CD4-positive, alpha-beta T cell treated with Interleukin-6 at 100 ng/mL for 8 hours (primary cell): ENCODE results near the gene LGI4.

ENCODE experiments used
- DNase-seq: peaks from one replicate; pipeline ENCODE4 v3.0.0-alpha.2; 2020; ENCODE audit warnings: mixed read lengths, low spot score

Gene LGI4

DNA sequence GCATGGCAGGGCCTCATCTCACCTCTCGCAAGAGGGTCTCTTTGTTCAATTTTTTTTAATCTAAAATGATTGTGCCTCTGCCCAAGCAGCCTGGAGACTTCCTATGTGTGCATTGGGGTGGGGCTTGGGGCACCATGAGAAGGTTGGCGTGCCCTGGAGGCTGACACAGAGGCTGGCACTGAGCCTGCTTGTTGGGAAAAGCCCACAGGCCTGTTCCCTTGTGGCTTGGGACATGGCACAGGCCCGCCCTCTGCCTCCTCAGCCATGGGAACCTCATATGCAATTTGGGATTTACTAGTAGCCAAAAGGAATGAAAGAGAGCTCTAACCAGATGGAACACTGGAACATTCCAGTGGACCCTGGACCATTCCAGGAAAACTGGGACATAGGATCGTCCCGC, 11.3 kb downstream of the LGI4 start:
- DNase-seq: no peak

DNA sequence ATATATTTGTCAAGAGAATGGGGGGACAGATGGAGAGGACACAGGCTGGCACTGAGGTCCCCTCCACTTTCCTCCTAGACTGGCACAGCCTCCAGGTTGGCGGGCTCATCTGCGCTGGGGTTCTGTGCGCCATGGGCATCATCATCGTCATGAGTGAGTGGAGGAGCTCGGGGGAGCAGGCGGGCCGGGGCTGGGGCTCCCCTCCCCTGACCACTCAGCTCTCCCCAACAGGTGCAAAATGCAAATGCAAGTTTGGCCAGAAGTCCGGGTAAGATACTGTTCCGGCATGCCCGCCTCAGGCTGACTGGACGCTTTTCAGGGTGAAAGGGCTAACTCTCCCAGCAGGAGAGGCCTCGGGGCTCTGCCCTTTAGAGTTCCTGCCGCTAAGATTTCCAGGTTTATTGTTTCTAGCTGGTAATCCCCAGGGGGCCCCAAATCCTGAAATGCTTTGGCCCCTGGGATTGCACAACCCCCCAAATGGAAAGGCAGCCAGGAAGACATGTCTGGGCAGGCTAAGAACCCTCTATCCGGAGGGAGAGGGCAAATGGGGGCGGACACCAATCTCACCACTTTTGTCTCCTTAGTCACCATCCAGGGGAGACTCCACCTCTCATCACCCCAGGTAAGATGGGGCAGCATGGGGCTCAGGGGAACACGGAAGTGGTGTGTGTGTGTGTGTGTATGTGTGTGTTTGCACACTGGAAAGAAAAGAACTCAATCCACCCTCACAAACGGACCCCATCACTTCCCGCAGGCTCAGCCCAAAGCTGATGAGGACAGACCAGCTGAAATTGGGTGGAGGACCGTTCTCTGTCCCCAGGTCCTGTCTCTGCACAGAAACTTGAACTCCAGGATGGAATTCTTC, 11.9 kb downstream of the LGI4 start:
- DNase-seq: no peak

DNA sequence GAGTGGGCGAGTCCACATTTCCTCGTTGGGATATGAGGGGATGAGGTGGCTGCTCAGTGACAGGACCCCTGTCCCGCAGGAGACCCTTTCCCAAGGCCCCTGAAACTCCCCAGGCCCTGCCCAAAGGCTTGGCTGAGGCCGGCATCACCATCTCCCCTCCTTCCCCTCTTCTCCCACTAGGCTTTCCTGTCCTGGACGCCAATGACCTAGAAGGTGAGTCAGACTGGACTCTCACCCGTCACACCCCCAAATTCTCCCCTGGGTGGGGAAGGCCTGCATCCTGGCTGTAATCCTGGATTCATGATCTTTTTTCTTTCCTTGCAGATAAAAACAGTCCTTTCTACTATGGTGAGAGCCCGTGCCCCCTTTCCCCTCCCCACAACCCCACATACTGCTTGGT, 14.0 kb downstream of the LGI4 start:
- DNase-seq: no peak

DNA sequence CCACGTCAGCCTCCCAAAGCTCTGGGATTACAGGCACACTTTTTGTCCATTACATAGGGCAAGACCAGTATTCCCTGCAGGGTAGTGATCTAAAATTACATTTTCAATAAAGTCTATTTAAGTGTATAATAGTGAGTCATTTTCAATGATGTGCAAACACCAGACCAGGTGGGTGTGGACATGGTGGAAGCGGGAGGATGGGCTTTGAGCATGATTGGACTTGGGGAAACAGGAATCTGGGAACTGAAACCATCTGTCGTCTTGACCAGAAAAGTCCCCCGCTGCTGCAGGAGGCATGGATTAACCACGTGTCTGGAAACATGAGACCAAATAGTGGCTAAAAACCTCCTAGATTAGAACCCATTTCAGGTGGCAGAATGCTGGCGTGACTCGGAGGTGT, 14.4 kb downstream of the LGI4 start:
- no peak for DNase-seq

DNA sequence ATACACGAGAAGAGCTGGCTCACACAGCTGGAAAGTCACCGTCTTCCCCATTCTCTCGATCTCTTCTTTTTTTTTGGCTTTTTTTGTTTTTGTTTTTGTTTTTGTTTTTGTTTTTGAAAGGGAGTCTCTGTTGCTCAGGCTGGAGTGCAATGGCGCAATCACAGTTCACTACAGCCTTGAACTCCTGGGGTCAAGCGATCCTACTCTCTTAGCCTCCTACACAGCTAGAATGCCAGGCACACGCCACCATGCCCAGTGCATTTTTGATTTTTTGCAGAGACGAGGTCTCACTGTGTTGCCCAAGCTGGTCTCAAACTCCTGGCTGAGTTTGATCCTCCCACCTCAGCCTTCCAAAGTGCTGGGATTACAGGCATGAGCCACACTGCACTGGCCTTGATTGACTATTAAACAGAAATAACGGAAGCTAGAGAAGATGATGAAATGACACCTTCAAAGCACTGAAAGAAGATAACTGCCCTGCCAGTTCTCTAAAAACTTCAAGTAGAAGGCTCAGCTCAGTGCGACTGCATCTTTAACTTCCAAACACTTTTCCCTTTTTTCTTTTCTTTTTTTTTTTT, 15.2 kb downstream of the LGI4 start:
- DNase-seq: no peak

DNA sequence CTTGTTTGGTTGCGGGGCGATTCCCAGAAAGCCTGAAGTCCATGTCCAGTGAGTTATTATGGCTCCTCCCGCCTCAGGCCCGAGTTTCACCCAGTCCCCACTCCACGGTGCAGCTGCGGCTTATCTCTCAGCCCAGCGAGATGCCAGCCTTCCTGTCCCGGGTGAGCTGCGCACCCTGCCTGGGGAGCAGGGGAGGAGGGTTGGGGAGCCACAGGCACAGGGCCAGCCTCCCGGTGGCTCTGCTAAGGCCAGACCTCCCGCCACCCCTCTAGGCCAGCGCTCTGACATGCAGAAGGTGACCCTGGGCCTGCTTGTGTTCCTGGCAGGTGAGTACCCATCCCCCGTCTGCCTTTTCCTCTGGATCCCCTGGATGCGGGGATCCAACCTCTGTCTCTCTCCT, 15.8 kb downstream of the LGI4 start:
- DNase-seq: no peak

DNA sequence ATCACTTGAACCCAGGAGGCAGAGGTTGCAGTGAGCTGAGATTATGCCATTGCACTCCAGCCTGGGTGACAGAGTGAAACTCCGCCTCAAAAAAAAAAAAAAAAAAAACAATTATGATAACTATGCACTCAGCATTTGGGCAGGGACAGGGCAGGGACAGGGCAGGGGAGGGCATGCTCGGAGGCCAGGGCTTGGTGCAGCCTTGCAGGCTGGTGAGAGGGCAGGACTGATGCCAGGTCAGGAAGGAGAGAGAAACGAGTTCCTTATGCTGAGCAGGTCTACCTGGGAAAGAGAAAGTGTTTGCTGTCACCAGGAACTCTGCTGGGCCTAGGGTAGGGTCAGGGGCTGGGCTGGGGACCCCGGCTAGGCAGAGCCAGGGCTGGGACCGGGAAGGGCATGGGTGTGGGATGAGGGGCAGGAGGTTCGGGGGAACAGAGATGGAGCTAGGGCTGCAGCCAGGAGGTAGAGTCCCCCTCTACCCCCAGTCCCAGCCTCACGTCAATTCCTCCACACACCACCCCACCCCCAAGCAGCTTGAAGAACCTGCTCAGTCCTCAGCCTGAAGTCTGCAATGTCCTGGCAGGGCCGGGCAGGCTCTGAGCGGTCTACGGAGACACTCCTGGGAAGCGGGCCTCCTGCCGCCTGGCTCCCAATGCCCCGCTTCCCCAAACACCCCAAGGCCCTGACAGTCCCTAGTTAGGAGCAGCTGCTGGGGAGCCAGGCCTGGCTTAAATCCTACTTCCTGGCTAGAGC, 16.4 kb downstream of the LGI4 start:
- DNase-seq: no peak

DNA sequence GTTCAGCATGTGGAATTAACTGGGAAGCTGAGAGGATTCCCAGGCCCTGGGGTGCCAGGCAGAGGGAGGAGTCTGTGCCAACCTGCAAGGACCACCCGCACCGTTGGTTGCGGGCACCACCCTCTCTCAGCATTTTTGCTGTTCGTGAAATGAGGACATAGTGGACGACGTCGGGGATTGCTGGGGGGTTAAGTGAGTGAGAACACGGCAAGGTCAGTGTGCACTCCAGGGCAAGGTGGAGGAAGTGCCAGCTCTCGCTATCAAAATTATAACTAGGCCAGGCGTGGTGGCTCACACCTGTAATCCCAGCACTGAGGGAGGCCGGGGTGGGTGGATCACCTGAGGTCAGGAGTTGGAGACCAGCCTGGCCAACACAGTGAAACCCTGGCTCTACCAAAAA, 17.1 kb downstream of the LGI4 start:
- no peak for DNase-seq

DNA sequence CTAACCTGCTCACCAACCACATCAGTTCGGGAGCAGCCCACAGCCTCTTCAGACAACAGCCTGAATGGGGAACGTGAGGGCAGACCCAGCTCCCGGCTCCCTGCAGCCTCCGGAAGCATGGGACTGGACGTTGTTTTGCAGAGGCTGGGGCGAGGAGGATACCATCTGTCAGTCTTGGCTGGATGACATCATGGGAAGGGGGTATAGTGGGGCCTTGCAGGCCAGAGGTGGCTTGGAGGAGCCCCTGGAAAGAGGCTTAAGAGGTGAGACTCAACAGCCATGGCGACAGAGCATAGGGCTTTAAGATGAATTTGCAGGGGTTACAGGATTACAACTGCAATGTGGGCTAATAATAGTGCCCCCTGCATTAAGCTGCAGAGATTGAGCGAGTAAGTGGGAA, 17.7 kb downstream of the LGI4 start:
- DNase-seq: no peak

DNA sequence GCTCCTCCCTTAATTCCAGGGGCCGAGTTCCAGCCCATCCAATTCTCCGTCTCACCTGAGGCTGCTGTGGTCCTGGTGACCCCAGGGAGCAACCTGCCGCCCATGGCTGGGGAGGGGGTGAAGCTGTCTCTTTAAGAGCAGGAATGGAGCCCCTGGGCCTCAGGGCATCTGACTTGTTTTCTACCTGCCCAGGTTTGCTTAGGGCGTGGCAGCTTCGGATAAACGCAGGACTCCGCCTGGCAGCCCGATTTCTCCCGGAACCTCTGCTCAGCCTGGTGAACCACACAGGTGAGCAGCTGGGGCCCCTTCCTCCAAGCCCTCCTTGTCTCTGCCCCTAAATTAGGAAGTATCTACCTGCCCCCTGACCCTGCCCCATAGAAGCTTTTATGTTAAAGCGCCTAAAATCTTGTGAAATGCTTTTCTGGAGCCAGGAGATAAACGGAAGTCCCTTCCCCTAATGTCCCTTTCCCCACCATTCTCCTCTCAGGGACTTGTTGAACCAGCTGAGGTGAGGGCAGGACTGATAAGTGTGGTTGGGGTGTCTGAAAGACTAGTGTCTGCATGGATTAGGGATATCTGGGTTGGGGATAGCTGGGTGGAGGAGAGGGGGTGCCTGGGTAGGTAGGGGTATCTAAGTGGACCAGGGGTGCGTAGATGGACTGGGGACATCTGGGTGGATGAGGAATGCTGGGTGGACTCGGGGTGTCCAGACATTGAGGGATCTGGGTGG, 18.6 kb downstream of the LGI4 start:
- no peak for DNase-seq

DNA sequence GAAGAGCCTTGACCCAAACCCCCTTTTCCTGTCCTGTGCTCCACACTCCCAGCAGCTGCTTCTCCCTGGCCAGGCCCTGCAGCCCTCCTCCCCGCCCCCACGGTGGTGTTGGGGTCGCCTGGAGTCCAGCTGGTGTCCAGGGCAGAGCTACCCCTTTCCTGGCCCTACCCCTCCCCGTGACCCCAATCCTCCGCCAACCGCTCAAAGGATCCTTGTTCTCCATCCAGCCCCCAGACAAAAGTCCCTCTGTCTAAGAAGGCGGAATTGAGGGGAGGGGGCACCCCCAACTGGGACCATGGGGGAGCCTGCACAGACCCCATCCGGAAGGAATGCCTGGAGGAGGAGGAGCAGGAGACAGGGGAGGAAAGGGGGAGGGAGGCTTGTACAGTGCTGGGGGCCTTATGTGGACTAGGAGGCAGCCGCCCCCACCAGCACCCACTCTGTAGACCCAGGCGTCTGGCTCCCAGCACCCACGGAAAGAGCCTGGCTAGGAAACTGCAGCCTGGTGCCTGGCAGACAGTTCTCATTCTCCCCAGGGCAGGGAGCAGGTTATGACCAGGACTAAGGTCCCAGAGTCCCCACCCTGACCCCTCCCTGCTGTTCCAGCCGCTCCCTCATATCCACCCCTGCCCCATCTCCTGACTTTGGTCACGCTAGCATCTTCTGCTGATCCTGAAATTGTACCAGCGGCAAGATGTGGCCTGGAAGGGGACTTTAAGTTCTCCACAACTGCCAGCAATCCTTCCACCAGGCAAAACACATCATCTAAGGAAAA, 19.5 kb downstream of the LGI4 start, which contains the start of gene FXYD3:
FXYD3 (plus strand) TSS at position 647 of the 775 bp plus-strand sequence. CDS start 3,554 bp downstream, outside the sequence.
- no peak for DNase-seq

DNA sequence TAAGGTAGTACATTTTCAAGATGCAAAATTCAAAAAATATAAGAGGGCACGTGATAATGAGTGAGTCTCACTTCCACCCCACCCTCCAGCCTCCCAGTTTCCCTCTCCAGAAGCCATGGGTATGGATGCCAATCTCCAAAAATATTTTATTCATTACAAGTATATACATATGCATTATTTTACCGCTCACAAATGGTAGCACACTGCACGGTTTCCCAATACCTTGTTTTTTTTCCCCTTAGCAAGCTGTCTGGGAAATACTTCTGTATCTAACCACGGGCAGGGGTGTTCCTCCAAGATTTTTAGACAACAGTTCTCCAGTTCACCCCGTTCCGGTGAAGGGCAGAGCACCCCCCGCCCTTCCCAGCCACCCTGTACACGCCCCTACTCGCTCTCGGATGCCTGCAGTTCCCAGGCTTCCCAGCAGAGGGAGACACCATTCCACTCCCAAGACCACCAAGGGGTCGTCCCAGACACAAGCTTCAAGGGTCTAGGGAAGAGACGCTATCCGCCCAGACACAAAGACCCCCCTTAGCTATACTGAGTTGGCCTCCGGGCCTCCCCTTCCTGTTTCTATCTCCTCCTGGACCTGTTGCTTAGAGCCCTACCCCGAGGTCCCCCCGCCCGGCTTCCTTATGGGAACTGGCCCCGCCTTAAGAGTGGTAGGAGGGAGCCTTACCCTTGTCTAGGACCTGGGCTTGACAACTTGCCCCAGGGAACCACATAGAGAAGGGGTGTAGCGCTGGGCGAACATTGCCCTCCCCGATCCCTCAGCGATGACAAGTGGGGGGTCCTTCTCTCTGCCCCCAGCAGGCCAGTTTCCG, 20.3 kb downstream of the LGI4 start:
- DNase-seq: peak; percentile 57

DNA sequence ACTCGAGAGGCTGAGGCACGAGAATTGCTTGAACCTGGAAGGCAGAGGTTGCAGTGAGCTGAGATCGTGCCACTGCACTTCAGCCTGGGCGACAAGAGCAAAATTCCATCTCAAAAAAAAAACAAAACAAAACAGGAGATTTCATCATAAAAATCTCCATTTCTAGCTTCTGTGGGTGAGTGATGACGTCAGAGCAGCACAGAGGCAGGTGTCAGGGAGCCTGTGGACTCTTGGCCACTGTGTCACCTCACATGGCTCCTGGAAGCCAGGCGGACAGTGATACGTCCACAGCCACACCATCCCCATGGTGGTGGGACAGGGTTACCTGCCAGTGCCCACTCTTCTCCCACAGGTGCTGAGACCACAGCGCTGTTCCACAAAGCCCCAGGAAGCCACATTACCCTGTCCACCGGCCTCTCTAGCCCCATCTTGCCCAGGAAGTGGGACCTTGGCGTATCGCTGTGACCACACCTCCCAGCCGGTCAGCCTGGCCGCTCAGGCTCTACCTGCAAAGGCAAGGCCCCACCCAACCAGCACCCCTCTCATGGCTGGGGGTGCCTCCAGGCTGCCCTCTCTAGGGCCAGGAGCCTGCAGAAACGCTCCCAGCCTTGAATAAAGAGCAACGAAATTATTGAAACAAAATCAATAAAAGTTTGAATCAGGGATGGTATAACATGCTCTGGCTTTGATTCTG, 21.7 kb downstream of the LGI4 start:
- DNase-seq: no peak

DNA sequence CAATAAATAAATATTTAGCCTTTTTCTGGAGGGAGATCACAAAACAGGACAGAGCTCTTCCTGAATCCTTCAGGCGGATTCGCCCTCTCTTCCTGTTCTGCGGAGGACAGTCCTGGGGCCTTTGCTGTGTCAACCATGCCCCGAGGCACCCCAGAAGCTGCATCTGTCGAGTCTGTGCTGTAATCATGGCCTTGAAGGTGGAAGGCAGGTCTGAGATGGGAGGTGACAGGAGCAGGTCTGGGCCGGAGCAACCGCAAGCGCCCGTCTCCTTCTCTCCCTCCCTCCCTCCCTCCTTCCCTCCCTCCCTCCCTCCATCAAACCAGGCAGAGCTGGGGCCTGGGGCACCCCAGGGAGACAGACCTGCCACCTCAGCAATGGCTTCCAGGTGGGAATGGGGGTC, 23.9 kb downstream of the LGI4 start:
- DNase-seq: no peak

DNA sequence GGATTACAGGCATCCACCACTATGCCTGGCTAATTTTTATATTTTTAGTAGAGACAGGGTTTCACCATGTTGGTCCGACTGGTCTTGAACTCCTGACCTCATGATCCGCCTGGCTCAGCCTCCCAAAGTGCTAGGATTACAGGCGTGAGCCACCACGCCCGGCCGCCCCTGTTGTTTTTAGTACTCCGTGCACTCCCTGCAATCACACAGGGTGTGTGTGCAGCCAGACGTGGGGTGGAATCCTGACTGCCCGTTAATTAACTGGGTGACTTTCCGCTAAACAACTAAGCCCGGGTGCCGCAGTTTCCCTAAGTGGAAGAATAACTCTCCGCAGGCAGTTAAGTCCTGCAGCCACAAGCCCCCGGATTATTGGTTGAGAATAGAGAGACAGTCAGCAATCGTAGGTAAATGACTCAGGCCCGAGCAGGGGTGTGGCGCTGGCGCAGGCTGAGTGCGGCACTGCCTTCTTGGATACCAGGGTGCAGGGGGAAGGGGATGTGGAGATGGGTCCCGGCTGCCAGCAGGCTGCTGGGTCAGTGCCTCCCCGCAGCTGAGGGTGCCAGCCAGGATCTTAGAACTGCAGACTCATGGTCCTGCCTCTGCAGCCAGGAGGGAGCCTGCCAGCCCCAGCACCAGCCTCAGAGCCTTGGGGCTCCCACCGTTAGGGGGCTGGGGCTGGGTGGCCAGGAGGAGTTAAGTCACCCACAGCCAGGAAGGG, 25.3 kb downstream of the LGI4 start:
- DNase-seq: no peak

DNA sequence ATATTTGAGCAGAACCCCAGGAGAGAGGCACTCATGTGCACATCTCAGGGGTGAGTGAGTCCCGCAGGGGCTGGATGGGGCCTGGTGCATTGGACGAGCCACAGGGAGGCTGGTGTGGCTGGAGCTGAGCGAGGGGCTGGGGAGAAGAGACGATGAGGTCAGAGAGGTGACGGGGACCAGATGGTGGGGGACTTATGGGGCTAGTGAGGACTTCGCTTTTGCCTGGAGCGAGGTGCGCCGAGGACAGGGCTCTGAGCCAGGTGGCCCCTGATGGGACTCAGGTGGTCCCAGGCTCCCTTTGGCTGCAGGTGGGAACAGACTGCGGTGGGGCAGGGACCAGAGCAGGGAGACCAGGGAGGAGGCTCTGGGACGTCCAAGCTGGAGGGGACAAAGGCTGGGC, 26.1 kb downstream of the LGI4 start:
- no peak for DNase-seq

DNA sequence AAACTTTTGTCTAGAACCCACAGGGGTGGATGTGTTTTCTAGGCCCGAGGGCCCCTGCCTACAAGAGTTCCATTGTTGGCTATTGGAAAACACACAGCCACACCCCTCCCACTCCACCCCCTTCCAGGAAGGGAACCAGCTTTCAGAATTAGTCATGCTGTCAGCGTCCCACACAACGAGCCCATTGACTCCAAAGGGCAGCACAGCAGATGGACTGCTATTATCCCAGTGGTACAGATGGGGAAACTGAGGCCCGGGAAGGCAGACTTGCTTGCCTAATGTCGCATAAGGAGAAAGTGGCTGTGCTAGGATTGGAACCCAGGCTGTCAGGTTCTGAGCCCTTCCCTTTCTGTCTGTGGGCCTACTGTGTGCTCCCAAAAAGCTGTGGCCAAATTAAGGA, 27.3 kb downstream of the LGI4 start:
- no peak for DNase-seq

DNA sequence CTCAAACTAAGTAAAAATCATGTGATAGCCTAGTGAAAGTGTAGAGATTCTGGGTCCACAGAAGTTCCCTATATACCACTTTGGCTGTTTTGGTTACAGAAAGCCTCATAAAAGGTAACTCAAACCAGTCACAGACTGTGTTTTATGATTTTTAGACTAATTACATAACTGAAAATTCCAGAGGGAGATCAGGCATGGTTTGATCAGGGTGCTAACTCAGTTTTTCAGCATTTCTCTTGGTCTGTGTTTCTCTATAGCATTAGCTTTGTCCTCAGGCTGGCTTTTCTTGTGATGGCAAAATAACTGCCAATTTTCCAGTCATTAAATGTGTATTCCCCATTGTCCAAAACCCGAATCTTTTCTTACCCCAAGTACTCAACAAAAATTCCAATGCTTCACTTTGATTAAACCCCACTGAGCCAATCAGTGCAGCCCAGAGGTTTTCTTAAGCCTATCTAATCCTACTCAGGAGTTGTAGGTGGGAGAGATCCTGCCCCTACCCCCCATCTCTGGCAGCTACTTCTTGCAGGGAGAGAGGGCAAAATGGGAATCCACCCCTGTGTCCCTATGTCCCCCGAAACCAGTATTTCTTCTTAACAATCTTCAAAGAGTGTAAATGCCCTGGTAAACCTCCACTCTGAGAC, 27.8 kb downstream of the LGI4 start:
- no peak for DNase-seq

DNA sequence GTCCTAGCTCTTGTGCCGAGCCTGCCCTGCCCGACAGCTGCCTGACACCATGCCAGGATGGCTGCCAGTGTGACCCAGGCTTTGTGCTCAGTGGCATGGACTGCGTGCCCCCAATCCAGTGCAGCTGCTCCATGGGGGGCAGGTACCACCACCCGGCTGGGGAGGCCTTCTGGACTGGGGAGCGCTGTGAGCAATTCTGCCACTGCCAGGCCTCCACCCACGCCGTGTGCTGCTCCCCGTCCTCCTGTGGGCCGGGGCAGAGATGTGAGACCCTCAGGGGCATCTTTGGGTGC, 28.6 kb downstream of the LGI4 start:
- DNase-seq: no peak
